Smooth muscle cell of the brain vasculature (primary cell): ENCODE data around the gene CREB5.
"Not testable (repeated sequence)": the region's sequence is repeated elsewhere in the genome, so short reads cannot be mapped to it uniquely, and the experiment has no call there.

Experiments used
- DNase-seq: peaks from one replicate; pipeline ENCODE4 v3.0.0-alpha.2; 2012; ENCODE audit warnings: low read depth, low spot score

The CREB5 gene

DNA sequence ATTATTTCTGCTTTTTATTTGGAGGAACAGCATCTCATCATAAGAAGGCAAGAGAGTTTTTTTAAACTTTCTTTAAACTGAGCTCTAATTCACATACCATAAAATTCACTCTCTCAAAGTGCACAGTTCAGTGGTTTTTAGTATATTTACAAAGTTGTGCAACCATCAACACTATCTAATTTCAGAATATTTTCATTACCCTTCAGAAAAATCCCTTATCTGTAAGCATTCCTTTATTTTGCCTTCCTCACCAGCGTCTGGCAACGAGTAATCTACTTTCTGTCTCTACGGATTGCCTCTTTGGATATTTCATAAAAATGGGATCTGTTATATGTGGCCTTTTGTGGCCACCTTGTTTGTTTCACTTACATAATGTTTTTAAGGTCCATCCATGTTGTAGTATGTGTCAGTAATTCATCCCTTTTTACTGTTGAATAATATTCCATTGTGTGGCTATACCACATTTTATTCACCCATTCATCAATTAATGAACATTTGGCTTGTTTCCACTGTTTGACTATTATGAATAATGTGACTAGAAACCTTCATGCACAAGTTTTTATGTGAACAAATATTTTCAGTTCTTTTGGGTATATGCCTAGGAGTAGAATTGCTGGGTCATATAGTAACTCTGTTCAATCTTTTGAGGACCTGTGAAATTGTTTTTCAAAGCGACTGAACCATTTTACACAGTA is 364.3 kb downstream of the CREB5 start:
- no peak for DNase-seq

- no peak for DNase-seq
Observed at GRCh38 chr7:28778786-28779185, 366.5 kb downstream of the CREB5 start.

DNA sequence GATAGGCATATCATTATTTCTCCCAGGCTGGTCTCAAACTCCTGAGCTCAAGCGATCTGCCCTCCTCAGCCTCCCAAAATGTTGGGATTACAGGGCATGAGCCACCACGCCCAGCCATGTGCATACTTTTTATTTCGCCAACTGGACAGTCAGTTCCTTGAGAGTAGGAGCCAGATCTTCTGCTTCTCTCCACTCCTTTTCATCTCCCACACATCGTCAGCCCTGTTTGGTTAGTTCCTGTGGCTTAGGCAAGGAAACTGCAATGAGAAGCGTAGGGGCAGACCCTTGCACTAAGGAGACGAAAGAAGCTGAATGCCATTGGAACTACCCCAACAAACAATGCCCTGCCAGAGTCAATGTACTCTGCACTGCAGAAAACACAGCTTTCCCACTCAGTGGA is 367.6 kb downstream of the CREB5 start:
- no peak for DNase-seq

DNA sequence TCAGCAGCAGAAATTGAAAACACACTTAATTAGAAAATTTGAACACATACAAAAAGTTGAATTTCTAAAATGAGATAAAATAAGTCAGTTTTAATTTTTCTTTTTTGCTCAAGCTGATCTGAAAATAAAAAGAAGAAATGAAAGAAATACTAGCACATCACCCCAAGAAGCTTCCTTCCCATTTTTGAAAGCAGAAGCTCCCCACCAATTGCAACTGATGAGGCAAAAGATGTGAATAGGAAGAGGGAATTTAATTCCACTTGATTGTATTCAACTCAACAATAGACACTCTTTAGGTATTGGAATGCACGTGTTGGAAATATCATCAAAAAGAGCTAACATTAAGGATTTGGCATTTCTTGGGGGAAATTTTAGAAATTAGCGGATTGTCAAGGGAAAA is 370.0 kb downstream of the CREB5 start:
- no peak for DNase-seq

DNA sequence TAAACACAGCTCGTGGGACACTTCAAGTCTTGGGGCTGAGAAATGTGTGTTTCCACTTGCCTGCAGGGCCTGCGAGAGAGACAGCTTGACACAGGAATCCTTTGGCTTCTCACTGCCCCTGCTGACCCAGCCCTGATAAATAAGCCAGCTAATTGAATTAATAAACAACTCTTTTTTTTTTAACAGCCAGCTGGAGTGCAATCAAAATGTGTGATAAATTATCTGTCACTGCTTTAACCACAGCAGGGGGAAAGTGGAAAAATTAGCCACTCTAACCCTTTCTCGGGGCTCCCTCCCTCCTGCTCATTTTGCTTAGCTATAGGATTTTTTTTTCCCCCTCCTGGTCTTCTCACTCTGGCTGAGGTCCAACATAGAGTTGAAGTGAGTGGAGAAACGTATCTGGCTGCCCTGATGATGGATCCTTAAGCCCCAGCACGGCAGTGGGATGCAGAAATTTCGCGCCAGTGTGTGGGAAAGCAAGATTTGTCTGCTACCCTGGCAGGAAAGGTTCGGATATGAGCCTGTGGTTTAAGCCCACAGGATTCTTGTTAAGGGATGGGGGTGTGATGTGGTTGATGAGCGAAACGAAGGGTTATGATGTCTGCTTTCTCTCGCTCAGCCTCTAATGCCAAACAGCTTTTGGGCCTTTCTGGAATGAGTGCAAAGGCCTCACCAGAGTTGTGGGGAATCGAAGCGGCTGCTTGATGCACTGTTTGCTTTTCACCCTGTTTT is 372.0 kb downstream of the CREB5 start:
- DNase-seq = no peak

DNA sequence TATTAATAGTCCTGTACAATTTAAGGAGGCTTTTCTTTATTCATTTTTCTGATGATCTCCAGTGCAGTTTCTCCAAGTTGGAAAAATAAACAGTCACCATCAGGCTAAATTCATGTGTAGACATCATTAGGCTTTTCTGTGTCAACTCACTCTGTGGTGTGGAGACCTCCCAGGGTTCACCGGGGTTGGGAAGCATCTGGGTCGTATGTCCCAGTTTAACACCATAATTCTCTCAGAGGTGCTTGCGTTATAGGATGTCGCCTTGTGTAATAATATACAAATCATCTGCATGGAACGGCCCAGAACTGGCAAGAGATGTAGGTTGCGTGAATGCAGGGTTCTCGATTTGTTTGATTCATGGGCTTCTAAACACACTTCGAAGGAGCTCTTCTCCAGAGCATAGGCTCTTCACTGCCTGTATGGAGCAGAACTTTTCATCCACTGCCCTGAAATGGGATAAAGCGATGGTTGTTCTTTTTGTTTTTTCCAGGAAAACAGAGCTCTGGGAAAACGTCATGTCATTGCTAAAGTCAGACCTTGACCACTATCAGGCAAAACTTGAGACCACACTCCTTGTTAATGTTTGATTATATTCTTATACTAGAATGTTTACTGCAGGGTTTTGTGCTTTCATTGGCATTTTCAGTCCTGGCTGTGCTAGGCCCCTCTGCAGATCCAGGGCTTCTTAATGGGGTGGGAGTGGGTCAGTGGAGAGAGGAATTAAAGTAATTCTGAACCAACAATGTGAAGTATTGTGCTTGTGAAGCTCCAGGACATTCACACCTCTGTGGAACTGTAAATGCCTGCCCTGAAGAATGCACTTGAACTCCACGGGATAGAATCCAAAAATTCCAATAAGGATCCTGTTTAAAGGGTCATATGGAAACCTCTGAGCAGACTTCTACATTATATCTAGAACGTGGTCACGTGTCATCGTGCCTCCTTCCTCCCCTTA is 373.0 kb downstream of the CREB5 start:
- no peak for DNase-seq

DNA sequence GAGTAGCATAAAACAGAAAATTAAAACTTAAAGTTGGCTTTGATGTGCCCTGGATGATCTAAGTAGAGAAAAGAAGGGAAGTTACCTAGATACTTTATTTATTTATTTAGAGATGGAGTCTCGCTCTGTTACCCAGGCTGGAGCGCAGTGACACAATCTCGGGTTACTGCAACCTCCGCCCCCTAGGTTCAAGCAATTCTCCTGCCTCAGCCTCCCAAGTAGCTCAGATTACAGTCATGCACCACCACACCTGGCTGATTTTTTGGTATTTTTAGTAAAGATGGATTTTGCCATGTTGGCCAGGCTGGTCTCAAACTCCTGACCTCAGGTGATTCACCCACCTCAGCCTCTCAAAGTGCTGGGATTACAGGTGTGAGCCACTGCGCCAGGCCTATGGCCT is 373.8 kb downstream of the CREB5 start:
- DNase-seq = not testable (repeated sequence)

DNA sequence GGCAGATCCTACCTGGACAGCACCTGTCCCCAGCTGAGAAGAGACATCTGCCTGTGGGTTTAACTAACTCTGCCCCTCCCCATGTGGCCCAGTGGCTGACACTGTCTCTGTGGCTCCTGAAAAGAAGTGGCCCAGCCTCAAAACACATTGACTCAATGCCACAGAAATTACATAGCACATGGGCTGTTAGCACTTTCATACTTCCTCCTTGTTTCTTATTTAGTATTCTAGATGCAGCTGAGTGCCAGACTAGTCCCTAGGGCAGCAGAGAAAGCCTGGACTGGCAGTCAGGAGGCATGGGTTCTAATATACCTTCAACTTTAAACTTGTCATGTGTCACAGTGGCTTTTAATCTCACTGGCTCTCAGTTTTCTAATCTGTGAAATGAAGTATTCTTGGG is 374.8 kb downstream of the CREB5 start:
- no peak for DNase-seq

DNA sequence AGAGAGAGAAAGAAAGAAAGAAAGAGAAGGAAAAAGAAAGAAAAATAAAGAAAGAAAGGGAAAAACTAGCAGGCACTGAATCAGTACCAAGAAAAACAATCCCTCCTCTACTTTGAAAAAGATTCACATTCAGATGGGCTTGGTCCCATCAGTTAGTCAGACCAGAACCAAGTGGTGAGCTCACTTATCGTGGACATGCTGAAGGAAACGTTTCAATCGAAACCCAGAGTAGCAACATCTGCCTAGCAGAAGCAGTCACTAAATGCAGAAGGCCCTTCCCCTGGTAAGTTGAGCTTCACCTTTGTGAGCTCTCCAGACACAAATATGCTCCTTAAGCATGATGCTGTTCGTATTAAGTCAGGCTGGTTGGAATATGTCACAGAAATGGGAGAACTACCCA is 378.1 kb downstream of the CREB5 start:
- no peak for DNase-seq

- DNase-seq = no peak
Observed at GRCh38 chr7:28792858-28793257, 380.5 kb downstream of the CREB5 start.

- no peak for DNase-seq
Observed at GRCh38 chr7:28793381-28794085, 381.2 kb downstream of the CREB5 start.

DNA sequence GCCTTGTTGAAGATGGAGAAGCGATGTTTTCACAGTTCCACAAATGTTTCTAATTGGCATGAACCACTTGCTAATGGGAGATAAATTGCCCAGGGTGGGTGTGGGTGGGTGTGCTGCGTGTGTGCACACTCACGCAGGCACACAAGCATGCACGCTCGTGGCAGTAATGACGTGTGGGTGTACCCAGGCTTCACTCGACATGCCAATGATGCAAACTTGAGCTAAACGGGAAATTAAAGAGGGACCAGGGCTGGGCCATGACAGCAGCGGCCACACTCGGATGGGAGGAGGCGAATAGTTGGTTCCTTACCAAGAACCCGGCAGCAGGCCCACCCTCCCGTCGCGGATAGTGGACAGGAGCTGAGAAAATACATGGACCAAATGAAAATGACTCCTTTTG is 386.0 kb downstream of the CREB5 start:
- DNase-seq = no peak

DNA sequence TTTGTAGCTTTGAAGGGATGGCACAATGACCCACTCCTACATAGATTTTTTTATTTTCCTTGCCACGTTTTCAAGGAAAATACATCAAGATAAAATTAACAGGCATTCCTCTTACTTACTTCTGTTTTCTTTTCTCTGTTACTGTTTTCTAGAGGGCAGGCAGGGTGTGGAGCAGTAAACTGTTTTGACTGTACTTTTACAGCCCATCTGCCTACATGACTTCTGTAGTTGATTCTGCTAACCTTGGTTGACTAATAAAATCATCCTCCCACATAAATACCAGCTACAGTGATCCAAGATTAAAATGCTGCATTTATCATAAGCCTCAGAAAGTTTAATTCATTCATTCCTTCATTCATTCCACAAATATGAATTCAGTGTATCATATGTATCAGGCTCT is 387.3 kb downstream of the CREB5 start:
- DNase-seq = no peak

DNA sequence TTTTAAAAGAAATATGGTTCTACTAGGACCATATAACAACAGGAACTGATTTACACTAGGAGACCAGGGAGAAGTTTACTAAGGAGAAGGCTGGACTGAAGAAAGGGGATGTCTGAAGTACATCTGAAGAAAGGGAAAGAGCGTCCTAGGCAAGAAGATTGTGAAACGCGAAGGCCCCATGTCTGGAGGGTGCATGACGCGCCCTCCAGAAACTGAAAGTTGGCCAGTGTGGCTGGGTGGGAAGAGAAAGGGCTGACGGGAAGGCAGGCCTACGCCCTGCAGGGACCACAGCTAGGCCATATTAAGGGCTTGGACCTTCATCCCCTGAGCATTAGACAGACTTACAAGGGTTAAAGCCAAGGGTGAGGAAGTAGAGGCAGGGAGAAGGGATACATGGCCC is 387.8 kb downstream of the CREB5 start:
- no peak for DNase-seq

- no peak for DNase-seq
Observed at GRCh38 chr7:28802450-28802849, 390.1 kb downstream of the CREB5 start.

- no peak for DNase-seq
Observed at GRCh38 chr7:28804157-28804556, 391.8 kb downstream of the CREB5 start.

DNA sequence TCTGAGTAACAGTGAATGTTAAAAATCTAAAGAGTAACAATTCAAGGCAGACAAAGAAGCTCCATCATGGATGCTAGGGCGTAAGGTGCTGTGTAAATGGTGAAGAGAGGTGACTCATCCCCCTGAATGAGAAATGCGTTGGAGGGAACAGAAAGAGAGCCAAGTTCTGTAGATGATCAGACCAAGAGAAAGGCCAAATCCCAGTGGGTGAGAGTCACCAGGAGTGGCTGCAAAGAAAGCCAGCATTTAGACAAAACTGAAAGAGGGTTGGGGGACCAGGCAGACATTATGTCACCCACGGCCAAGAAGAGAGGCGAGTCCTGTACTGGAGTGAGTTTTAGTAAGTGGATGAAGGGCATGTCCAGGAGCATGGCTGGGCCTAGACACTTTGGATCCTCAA is 392.7 kb downstream of the CREB5 start:
- DNase-seq = no peak

DNA sequence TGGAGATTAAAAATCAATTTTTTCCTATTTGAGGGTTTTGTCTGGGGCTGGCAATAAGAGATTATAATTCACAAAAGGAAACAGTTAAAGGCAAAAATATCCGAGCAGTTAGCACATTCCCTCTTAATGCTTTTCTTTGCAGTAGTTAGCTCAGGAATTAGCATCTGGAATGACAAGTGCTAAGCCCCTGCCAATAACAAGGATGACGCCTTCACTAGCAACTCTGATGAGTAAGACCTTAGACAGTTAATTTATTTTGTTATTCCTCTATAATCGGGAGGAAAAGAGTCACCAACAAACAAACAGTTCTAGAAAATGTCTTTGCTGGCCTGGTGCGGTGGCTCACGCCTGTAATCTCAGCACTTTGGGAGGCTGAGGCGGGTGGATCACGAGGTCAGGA is 394.5 kb downstream of the CREB5 start:
- DNase-seq = no peak

- DNase-seq = no peak
Observed at GRCh38 chr7:28807396-28807994, 395.2 kb downstream of the CREB5 start.

GRCh38 chr7:28808796-28809533 is 396.6 kb downstream of the CREB5 start:
- no peak for DNase-seq

DNA sequence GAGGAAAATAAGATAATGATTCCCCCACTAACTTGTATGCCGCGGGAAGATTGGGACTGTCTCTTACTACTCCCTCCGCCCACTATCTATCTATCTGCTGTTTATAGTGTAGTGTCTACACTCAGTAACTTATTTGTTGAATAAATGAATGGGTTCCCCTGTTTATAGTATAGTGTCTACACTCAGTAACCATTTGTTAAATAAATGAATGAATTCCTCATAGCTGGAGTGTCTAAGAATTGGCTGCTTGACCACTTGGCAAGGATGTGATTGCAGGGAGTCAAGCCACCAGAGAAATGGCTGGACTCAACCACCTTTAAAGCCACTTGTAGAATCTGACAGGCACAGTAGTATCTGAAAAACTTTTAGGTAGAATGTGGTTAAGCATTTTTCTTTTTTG is 398.7 kb downstream of the CREB5 start:
- DNase-seq = no peak
